Stimulated activated effector memory CD8-positive, alpha-beta T cell treated with anti-CD3 and anti-CD28 coated beads, Interleukin-12 subunit alpha, Interleukin-12 subunit beta, amount 100 ng/mL, for 72 hours (primary cell): ENCODE measurements around the gene DCPS.
A peak's percentile ranks its signal among the peaks of the same experiment; 100 is the strongest.
"Not testable (repeated sequence)": the region's sequence is repeated elsewhere in the genome, so short reads cannot be mapped to it uniquely, and the experiment has no call there.

Experiments
- ATAC-seq: fragments of 150-1000 bp; cut with Tn5 transposase; 2 replicates; pipeline ENCODE4 v1.10.0; 2021
- DNase-seq, 2 donors: peaks; one replicate each; pipeline ENCODE4 v3.0.0; 2021 to 2022; ENCODE audit warnings: low spot score in 2 of 2
- H3K27ac Mint-ChIP-seq: one replicate; pipeline ENCODE4 v1.8.0; 2022; ENCODE audit warnings: mild to moderate bottlenecking, mixed read lengths
- H3K36me3 Mint-ChIP-seq: one replicate; pipeline ENCODE4 v1.8.0; 2022; ENCODE audit warnings: mild to moderate bottlenecking, mixed read lengths
- H3K4me1 Mint-ChIP-seq: one replicate; pipeline ENCODE4 v1.8.0; 2022; ENCODE audit warnings: mixed read lengths
- H3K4me3 Mint-ChIP-seq: one replicate; pipeline ENCODE4 v1.8.0; 2022; ENCODE audit warnings: mild to moderate bottlenecking, mixed read lengths
- H3K9me3 Mint-ChIP-seq: one replicate; pipeline ENCODE4 v1.8.0; 2022; ENCODE audit warnings: mixed read lengths

DCPS gene

DNA sequence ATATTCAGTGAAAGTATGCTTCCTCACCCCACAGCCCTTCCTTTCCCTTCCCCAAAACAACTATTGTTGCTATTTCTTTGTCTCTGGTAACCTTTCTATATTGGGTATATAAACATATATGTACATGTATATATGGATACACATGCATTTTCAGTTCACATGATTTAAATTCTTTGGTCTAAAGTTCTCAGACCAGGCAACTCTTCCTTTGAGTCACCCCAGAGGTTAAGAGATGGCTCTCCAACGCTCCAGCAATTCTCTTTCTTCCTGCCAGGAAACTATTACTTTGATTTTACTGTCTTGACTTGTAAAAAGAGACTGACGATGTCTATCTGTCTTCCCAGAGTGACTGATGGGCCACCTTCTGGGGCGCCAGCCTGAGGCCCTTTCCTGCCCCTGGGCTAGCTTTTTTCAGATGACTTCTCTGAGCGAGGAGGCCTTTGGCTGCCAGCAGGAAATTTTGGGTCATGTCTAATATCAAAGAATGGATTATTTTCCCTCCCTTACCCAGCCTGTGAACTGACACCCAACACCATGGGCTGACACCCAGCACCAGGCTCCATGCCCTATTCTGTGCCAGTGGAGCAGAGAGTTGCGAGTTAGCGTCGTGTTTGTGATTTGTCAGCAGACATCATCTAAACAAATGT is 37.2 kb downstream of the DCPS start:
- Mint-ChIP-seq H3K36me3 (peaks cover 69% of the 10 kb centered on the region), H3K9me3 (no peaks in the 10 kb centered on the region), H3K4me1 (peaks cover 26% of the 10 kb centered on the region), H3K4me3 (no peak overlapping the region), H3K27ac (peak overlapping the region; percentile 43)
- no peak for ATAC-seq
- DNase-seq: no peak

DNA sequence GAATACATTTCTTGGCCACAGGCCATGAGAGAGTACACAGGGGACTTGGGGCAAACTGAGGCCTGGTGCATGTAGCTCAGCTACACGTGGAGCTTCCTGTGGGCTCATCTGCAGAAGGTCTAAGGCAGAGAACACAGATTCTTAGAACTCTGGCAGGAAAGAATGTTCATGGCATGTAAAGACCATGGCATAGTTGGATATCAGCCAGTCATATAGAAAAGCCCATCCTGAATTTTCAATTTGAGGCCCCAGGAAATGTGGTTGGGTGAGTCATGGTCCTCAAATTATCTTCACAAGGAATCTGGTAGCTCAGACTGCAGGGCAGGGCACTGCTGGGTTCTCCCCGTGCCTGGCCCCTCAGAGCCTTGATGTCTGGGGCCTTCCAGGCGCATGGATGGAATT is 37.9 kb downstream of the DCPS start:
- Mint-ChIP-seq H3K4me3 (no peak overlapping the region), H3K36me3 (peaks cover 72% of the 10 kb centered on the region), H3K4me1 (peaks cover 28% of the 10 kb centered on the region), H3K9me3 (no peaks in the 10 kb centered on the region), H3K27ac (peak overlapping the region; percentile 43)
- no peak for DNase-seq
- ATAC-seq: no peak

DNA sequence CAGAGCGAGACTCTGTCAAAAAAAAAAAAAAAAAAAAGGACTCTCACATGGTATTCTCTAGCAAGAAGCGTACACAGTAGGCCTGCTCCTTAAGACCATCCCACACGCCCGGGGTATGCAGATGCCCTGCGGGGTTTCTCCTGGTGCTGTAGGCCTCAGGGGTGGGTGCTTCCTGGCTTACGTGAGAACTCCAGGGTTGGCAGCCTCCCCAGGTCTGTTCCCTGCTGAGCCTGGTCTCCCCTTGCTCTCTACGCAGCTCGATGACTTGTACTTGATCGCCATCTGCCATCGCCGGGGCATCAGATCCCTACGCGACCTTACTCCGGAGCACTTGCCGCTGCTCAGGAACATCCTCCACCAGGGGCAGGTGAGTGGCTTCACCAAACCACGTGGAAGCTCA is 39.2 kb downstream of the DCPS start:
- Mint-ChIP-seq H3K36me3 (peaks cover 85% of the 10 kb centered on the region), H3K27ac (peak overlapping the region; percentile 43), H3K9me3 (no peaks in the 10 kb centered on the region), H3K4me1 (peaks cover 29% of the 10 kb centered on the region), H3K4me3 (no peak overlapping the region)
- DNase-seq (no peak), ATAC-seq (no peak)

DNA sequence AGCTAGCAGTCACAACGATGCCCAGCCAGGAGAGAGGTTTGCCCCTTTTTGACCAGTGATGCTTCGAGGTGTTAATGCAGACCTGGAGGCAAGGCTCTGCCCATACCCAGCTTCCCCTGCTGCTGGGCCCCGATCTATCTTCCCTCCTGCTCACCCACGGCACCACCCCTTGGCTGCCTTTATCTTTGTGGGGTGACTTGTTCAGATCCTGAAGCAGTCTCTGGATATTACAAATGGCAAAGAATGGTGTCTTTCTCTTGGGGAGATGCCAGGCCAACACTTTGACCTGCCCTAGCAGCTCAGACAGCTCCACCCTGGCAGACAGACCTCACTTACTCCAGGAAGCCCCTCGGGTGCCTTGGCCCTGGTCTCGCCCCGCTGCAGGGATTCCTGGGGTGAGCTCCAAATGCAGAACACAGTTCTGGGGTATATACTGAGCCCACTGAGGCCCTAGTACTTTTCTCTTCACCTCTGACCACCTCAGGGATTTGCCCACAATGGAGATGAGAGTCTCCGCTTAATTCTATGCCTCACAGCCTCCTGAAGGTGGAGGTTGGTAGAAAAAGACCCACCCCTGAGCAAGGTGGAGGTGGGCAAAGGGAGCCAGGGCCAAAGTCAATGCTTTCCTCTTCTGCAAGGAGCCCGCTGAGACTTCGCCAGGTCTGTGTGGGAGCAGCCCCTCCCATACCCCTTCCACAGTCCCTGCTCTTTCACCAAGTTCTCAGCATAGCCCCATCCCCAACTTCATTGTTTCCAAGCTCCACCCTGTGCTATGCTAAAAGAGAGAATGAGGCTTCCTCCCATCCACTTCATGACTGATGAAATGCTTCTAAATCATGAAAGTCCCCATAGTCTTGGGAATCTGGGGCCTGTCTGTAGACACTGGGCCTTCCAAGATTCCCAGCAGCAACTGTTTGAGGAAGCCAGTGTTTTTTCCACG is 40.6 kb downstream of the DCPS start:
- no peak overlapping the region for H3K4me3 Mint-ChIP-seq
- peaks cover 83% of the 10 kb centered on the region for H3K36me3 Mint-ChIP-seq
- DNase-seq (no peak), ATAC-seq (no peak)
- peaks cover 42% of the 10 kb centered on the region for H3K4me1 Mint-ChIP-seq
- H3K9me3 Mint-ChIP-seq: no peaks in the 10 kb centered on the region
- peak overlapping the region; percentile 90 for H3K27ac Mint-ChIP-seq

DNA sequence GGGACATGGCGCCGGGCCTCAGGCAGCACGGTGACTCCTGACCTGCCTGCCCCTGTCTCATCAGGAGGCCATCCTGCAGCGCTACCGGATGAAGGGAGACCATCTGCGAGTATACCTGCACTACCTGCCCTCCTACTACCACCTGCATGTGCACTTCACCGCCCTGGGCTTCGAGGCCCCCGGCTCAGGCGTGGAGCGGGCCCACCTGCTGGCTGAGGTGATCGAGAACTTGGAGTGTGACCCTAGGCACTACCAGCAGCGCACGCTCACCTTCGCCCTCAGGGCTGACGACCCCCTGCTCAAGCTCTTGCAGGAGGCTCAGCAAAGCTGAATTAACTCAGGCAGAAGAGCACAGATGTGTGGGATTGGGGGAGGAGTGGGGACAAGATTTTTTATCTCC is 41.4 kb downstream of the DCPS start:
- H3K4me3 Mint-ChIP-seq: no peak overlapping the region
- ATAC-seq (no peak), DNase-seq (no peak)
- H3K9me3 Mint-ChIP-seq: no peaks in the 10 kb centered on the region
- H3K4me1 Mint-ChIP-seq: peaks cover 43% of the 10 kb centered on the region
- H3K27ac Mint-ChIP-seq: peak overlapping the region; percentile 90
- peaks cover 80% of the 10 kb centered on the region for H3K36me3 Mint-ChIP-seq

DNA sequence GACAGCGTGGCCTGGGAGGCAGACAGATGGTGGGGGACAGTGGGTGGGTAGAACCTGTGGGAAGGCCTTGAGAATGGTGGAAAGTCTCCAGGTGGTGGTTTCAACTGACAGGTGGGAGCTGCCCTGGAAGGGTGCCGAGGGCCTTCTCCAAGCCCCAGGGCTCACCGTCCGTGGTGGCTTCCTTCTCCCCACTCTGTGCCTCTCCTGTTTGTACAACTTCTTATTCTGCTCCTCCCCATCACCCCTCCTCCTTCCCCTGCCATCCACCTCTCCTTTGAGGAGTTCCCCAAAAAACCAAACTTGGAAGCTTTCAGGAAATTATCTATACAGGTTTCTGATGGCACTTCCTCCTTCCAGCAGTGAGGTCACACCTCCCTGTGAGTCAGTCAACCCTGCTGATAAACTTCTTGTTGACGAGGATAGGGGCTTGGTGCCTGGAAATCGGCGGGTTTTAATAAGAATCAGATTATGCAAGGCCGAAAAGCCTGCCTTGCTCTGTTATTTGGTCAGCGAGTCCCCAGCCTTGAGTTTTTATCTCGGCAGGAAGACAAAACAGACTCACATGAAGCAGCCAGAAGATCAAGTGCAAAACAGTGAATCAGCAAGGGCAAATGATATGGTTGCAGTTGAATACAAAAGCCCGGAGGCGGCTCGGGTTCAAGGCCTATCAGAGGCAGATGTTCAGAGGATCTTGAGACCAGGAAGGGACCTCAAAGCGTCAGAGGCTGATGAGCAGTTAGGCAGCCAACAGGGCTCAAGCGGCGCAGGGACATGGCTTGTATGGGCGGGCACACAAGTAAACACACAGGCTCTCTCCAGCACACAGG is 42.1 kb downstream of the DCPS start:
- peak overlapping the region; percentile 30 for H3K4me3 Mint-ChIP-seq

DNA sequence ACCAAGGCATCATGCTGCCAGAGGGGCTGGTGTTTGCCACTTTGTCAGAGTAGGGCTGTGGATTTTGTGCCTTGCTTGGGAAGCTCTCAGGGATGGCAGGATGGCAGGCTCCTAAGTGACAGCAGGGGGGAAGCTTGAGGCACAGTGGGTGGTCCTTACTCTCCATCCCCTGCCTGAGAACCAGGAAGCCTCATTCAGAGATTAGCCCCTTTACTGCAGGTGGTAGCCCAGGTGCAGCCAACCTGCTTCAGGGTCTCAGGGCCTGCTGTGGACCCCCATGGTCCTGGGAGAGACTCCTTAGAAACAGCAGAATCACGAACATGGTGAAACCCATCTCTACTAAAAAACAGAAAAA is 42.7 kb downstream of the DCPS start:
- Mint-ChIP-seq H3K36me3 (peaks cover 80% of the 10 kb centered on the region), H3K9me3 (no peaks in the 10 kb centered on the region), H3K4me1 (peaks cover 46% of the 10 kb centered on the region), H3K4me3 (peak overlapping the region; percentile 30), H3K27ac (peak overlapping the region; percentile 90)
- no peak for DNase-seq
- ATAC-seq: no peak

More for the DNA sequence above, 42.1 kb downstream of the DCPS start:
- H3K36me3 Mint-ChIP-seq: peaks cover 80% of the 10 kb centered on the region
- H3K27ac Mint-ChIP-seq: peak overlapping the region; percentile 90
- H3K4me1 Mint-ChIP-seq: peaks cover 48% of the 10 kb centered on the region
- ATAC-seq (peak; percentile 31), DNase-seq (no peak)
- no peaks in the 10 kb centered on the region for H3K9me3 Mint-ChIP-seq

DNA sequence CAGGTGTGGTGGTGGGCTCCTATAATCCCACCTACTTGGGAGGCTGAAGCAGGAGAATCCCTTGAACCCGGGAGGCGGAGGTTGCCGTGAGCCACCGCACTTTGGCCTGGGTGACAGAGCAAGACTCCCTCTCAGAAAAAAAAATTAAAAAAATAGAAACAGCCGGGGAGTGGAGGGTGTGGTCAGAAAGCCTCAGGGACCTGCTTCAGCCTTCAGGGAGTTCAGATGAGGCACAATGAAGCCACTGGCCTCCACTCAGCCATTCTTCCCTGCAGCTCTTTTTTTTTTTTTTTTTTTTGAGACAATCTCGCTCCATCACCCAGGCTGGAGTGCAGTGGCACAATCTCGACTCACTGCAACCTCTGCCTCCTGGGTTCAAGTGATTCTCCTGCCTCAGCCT is 43.1 kb downstream of the DCPS start:
- not testable (repeated sequence) for DNase-seq, H3K4me3 Mint-ChIP-seq, H3K9me3 Mint-ChIP-seq, ATAC-seq
- H3K36me3 Mint-ChIP-seq: peaks cover 80% of the 10 kb centered on the region
- peaks cover 42% of the 10 kb centered on the region for H3K4me1 Mint-ChIP-seq
- H3K27ac Mint-ChIP-seq: peak overlapping the region; percentile 90

DNA sequence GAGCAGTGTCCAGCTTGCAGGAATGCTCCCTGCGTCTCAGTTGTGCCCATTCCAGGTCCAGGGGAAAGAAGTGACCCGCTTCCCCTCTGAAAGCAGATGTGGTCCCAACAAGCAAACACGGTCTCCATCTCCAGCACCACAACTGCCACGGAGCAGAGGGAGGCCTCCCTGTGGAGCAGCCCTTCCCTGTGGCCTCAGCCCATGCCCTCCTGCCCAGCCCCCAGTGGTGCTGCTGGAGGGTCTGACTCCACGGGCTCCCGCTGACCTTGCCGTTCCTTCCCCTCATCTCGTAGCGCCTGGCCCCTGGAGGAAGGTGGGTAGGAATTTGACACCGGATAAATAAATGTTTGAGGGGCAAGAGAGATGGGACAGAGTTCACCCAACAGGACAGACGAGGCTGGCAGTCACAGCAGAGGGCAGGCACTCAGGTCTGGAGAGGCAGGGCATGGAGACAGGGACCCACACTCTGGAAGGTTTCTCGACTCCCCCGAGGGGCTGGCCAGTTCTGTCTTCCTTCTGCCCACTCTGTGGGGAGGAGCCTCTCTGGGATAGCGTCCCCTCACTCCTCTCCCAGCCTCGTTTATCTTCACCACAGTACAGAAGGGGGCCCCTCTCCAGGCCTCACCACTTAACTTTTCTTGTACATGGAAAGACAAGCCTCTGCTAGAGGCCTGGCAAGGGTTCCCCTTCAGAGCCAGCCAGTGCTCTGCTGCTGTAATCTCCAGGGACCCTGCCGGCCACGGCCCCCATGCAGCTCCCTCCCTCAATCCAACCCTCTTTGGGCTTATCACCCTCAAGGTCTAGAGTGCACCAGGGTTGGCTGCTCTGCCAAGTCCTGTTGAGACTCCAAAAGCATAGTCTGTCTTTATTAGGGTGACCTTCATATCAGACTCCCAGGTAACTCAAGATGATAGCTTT is 44.1 kb downstream of the DCPS start:
- peaks cover 76% of the 10 kb centered on the region for H3K36me3 Mint-ChIP-seq
- H3K4me1 Mint-ChIP-seq: peaks cover 43% of the 10 kb centered on the region
- no peaks in the 10 kb centered on the region for H3K9me3 Mint-ChIP-seq
- ATAC-seq: no peak
- peak overlapping the region; percentile 86 for H3K27ac Mint-ChIP-seq
- no peak overlapping the region for H3K4me3 Mint-ChIP-seq
- DNase-seq: no peak

DNA sequence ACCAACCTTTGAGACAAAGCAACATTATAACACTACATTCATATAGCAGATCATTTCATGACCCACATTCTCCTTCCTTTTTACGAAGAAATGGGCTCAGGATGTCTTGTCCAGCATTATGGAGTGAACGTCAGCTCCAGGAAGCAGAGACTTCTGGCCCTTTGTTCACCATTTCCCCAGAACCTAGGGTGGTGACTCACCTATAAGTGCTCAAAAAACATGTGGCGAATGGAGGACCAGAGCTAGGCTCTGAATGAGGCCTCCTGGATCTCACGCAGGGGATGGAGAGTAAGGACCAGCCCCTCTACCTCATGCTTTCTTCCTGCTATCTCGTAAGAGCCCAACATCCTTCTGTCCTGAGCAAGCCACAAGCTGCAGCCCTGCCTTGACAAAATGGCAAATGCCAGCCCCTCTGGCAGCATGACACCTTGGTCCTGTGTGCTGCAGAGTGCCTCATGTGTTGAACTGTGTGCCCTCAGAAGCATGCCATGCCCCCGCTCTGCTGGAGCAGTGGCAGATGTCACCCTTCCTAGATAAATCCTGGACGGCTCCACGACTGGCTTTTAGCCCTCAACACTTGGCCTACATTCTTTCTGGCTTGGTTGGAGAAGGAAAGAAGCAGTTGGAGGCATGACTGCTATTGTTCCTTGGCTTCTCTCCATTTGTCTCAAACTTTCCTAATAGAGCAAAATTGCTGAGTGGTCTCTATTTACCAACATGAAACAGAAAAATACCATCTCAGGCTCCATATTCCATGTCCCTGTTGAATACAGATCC is 45.1 kb downstream of the DCPS start:
- H3K4me1 Mint-ChIP-seq: peaks cover 53% of the 10 kb centered on the region
- H3K4me3 Mint-ChIP-seq: no peak overlapping the region
- H3K36me3 Mint-ChIP-seq: peaks cover 67% of the 10 kb centered on the region
- peak; percentile 45 for ATAC-seq
- H3K27ac Mint-ChIP-seq: peak overlapping the region; percentile 86
- no peak for DNase-seq
- H3K9me3 Mint-ChIP-seq: no peaks in the 10 kb centered on the region

DNA sequence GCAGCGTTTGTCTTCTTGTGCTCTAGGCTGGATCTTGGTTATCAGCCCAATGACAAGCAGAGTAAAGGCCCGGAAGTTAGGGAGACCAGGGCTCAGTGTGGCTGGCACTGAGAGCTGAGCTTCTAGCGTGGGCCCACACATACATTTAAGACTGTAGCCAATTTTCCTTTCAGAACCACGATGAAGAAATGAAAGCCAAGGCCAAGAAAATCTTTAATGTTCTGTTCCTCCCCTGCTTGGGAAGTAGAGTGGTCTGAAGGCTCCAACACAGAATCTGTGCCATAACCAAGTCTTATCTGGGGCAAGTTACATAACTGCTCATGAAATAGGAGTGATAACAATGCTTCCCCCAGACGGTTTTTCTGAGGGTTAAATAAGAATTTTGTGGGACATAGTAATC is 47.0 kb downstream of the DCPS start:
- no peak for DNase-seq

DNA sequence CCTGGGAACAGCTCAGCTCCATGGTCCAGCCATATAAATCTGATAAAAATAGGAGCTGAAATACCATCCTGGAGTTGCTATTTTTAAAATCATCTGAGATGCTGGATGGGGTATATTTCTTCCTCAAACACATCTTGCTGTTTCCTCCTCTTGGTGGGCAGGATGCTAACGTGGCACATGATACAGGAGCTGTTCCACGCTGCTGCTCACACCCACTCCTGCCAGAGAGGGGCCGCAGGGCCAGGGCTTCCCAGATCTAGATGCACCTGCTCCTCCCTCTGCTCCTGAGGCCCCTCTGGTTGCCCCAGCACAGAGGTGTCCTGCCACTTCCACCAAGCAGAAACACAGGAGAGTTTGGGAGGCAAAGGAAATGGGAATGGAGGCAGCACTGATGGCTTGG is 48.3 kb downstream of the DCPS start:
- Mint-ChIP-seq H3K4me1 (peaks cover 66% of the 10 kb centered on the region), H3K4me3 (peak overlapping the region; percentile 95)

More for the DNA sequence above, 47.0 kb downstream of the DCPS start:
- H3K27ac Mint-ChIP-seq: peak overlapping the region; percentile 12
- no peak for ATAC-seq
- H3K9me3 Mint-ChIP-seq: no peaks in the 10 kb centered on the region
- H3K4me3 Mint-ChIP-seq: no peak overlapping the region
- H3K4me1 Mint-ChIP-seq: peaks cover 62% of the 10 kb centered on the region
- peaks cover 60% of the 10 kb centered on the region for H3K36me3 Mint-ChIP-seq

DNA sequence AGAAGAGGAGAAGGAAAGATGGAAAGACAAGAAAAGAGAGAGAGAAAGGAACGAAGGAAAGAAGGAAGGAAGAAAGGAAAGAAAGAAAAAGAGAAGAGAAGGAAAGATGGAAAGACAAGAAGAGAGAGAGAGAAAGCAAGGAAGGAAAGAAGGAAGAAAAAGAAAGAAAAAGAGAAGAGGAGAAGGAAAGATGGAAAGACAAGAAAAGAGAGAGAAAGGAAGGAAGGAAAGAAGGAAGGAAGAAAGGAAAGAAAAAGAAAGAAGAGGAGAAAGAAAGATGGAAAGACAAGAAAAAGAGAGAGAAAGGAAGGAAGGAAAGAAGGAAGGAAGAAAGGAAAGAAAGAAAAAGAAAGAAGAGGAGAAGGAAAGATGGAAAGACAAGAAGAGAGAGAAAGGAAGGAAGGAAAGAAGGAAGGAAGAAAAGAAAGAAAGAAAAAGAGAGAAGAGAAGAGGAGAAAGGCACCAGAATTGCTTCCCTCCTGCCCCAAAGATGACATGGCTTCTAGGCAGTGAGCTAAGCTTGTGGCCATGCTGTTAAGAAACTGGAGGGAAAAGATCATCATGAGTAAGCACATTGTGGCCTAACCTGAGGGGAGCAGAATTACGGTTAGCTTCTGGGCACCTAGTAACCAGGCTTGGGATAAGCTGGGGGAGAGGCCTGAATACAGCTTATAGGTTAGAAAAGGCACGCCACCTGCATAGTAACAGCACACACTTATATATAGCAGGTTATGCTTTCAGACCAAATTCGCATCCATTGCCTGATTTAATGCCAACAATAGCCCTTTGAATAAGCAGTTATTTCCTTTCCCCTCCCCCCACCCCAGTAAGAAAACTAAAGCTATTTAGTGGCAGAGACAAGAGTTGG is 49.3 kb downstream of the DCPS start:
- DNase-seq (peak in 1 of 2 donors; percentile 65), ATAC-seq (peak; percentile 82)
- peak overlapping the region; percentile 95 for H3K4me3 Mint-ChIP-seq
- H3K9me3 Mint-ChIP-seq: no peaks in the 10 kb centered on the region
- peaks cover 71% of the 10 kb centered on the region for H3K4me1 Mint-ChIP-seq
- peak overlapping the region; percentile 94 for H3K27ac Mint-ChIP-seq
- peaks cover 36% of the 10 kb centered on the region for H3K36me3 Mint-ChIP-seq

More for the DNA sequence above, 48.3 kb downstream of the DCPS start:
- DNase-seq (no peak), ATAC-seq (no peak)
- no peaks in the 10 kb centered on the region for H3K9me3 Mint-ChIP-seq
- H3K36me3 Mint-ChIP-seq: peaks cover 46% of the 10 kb centered on the region
- H3K27ac Mint-ChIP-seq: peak overlapping the region; percentile 94
